Right lobe of liver (tissue), 4 donors: Measurements from ENCODE around the gene C2orf69.

Source experiments
- CTCF ChIP-seq, 4 donors: fragments of 200-600 bp in 3 of 4; fragments of 450-650 bp in 1 of 4; IDR thresholded peaks; one replicate each; pipeline versions ENCODE4 v1.5.1 to v1.8.0; 2016 to 2022; ENCODE audit warnings: antibody characterized with exemption in 4 of 4, mild to moderate bottlenecking in 2 of 4
- POLR2A ChIP-seq: fragments of 450-650 bp; IDR thresholded peaks from one replicate; pipeline ENCODE4 v1.6.1; 2017; ENCODE audit warnings: antibody characterized with exemption, mild to moderate bottlenecking
- donor health status: DM: no; HTN: no; CAD: no.
- donor health status: DM: no; HTN: no; CAD: no.
- donor health status: DM: no; HTN: yes; CAD: no.

DNA sequence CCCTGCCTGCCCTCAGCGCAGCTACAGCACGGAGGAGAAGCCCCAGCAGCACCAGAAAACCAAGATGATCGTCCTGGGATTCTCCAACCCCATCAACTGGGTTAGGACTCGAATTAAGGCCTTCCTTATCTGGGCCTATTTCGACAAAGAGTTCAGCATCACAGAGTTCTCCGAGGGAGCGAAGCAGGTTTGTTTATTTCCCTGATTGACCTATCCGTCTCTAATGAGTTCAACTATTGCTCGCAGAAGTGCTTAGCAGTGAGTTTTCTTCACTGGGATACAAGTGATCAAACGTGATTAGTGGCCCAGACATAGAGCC, 44.9 kb downstream of the C2orf69 start:
- no peak for TF ChIP-seq POLR2A
- no peak for TF ChIP-seq CTCF (IDR thresholded peaks at IDR 0.05)
